GM18870 (cell line): ENCODE results near the gene IFTAP.

Experiments used
- ATAC-seq: cut with Tn5 transposase; IDR thresholded peaks from one replicate; pipeline ENCODE4 v1.9.1; 2021; ENCODE audit warnings: moderate library complexity; ENCODE audit not compliant: unreplicated experiment

Gene IFTAP

GRCh38 chr11:36703055-36703404, 108.7 kb downstream of the IFTAP start:
- peak; percentile 61 for ATAC-seq
